Parathyroid adenoma (tissue), 2 donors: ENCODE measurements around the gene PDCD1.
A peak's percentile ranks its signal among the peaks of the same experiment; 100 is the strongest.

ENCODE experiments used
- H2AFZ ChIP-seq: fragments of 300-600 bp; sonication (generic); one replicate; pipeline ENCODE4 v1.7.0; 2017; ENCODE audit warnings: antibody characterized with exemption, mild to moderate bottlenecking
- H3K27ac ChIP-seq: fragments of 300-600 bp; sonication (generic); one replicate; pipeline ENCODE4 v1.7.0; 2017
- H3K27me3 ChIP-seq: fragments of 300-600 bp; sonication (generic); one replicate; pipeline ENCODE4 v1.7.0; 2017; ENCODE audit warnings: low read length; ENCODE audit not compliant: control insufficient read depth, insufficient read depth
- H3K36me3 ChIP-seq: fragments of 300-600 bp; sonication (generic); one replicate; pipeline ENCODE4 v1.7.0; 2017; ENCODE audit warnings: low read length; ENCODE audit not compliant: control insufficient read depth, insufficient read depth
- H3K4me1 ChIP-seq: fragments of 300-600 bp; sonication (generic); one replicate; pipeline ENCODE4 v1.7.0; 2017; ENCODE audit warnings: control low read depth
- H3K4me2 ChIP-seq: fragments of 300-600 bp; sonication (generic); one replicate; pipeline ENCODE4 v1.7.0; 2017; ENCODE audit warnings: low read length
- H3K4me3 ChIP-seq: fragments of 300-600 bp; sonication (generic); one replicate; pipeline ENCODE4 v1.7.0; 2017; ENCODE audit warnings: low read depth, low read length
- H3K79me2 ChIP-seq: fragments of 300-600 bp; sonication (generic); one replicate; pipeline ENCODE4 v1.7.0; 2017; ENCODE audit warnings: control low read depth
- H3K9ac ChIP-seq: fragments of 300-600 bp; sonication (generic); one replicate; pipeline ENCODE4 v1.7.0; 2017; ENCODE audit warnings: mild to moderate bottlenecking
- H3K9me3 ChIP-seq: fragments of 300-600 bp; sonication (generic); one replicate; pipeline ENCODE4 v1.7.0; 2017; ENCODE audit warnings: low read length; ENCODE audit not compliant: control insufficient read depth
- TF ChIP-seq, protein P1 (sequence below): fragments of 300-600 bp; sonication (generic); IDR thresholded peaks from one replicate; pipeline ENCODE4 v1.7.0; 2017; ENCODE audit warnings: antibody characterized with exemption, mild to moderate bottlenecking
- donor health status: primary hyperparathyroidism.

PDCD1 gene

DNA sequence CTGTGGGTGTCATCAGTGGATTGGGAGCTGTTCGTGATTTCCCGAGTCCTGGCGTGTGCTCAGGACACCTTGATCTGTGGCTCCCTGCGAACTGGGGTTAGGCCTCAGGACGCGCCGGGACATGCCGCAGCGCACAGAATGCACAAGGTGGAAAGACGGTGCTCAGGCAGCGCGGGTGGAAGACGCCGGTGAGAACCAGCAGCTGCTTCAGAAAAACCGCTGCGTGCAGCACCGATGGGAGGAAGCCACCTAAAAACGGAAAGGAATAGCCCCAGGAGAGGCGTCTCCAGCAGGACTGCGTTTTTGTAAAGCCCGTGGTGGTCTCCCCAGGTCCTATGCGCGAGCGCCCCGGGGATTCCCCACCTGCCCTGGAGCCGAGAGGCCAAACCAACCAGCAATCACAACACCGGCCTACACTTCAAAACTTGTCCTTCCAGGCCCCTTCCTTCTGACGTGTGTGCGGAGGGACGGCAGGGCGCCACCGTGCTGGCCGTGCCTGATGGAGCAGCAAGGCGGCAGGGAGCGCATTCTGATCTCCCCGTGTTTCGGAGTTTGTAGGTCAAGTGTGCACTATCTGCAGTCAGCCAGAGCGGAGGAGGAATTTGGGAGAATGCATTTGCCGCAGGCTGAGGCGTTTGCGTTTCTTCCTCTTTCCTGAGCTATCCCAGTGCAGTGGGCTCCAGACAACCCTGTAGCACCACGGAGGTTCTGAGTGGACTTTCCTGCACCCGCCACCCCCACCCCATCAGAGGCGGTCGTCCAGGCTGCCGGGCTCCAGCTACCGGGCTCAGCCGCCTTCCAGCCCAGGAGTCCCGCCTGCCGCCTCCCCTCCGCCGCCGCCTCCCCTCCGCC, 43.0 kb upstream of the PDCD1 start:
- TF ChIP-seq, protein P1, sequence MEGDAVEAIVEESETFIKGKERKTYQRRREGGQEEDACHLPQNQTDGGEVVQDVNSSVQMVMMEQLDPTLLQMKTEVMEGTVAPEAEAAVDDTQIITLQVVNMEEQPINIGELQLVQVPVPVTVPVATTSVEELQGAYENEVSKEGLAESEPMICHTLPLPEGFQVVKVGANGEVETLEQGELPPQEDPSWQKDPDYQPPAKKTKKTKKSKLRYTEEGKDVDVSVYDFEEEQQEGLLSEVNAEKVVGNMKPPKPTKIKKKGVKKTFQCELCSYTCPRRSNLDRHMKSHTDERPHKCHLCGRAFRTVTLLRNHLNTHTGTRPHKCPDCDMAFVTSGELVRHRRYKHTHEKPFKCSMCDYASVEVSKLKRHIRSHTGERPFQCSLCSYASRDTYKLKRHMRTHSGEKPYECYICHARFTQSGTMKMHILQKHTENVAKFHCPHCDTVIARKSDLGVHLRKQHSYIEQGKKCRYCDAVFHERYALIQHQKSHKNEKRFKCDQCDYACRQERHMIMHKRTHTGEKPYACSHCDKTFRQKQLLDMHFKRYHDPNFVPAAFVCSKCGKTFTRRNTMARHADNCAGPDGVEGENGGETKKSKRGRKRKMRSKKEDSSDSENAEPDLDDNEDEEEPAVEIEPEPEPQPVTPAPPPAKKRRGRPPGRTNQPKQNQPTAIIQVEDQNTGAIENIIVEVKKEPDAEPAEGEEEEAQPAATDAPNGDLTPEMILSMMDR, result no peak
- peaks cover 2% of the 10 kb centered on the region for H3K4me1 ChIP-seq
- H3K9me3 ChIP-seq, result no peaks in the 10 kb centered on the region
- H3K27me3 ChIP-seq, result no peaks in the 10 kb centered on the region
- no peak overlapping the region for H3K27ac ChIP-seq
- H3K4me3 ChIP-seq, result no peak overlapping the region
- H2AFZ ChIP-seq, result peak overlapping the region; percentile 54
- H3K4me2 ChIP-seq, result no peak overlapping the region
- H3K36me3 ChIP-seq, result no peaks in the 10 kb centered on the region
- H3K79me2 ChIP-seq, result no peaks in the 10 kb centered on the region
- H3K9ac ChIP-seq, result no peak overlapping the region

- Histone ChIP-seq H3K79me2 (no peaks in the 10 kb centered on the region), H3K4me3 (no peak overlapping the region)
Measured at GRCh38 chr2:241901018-241901380, 42.3 kb upstream of the PDCD1 start.

DNA sequence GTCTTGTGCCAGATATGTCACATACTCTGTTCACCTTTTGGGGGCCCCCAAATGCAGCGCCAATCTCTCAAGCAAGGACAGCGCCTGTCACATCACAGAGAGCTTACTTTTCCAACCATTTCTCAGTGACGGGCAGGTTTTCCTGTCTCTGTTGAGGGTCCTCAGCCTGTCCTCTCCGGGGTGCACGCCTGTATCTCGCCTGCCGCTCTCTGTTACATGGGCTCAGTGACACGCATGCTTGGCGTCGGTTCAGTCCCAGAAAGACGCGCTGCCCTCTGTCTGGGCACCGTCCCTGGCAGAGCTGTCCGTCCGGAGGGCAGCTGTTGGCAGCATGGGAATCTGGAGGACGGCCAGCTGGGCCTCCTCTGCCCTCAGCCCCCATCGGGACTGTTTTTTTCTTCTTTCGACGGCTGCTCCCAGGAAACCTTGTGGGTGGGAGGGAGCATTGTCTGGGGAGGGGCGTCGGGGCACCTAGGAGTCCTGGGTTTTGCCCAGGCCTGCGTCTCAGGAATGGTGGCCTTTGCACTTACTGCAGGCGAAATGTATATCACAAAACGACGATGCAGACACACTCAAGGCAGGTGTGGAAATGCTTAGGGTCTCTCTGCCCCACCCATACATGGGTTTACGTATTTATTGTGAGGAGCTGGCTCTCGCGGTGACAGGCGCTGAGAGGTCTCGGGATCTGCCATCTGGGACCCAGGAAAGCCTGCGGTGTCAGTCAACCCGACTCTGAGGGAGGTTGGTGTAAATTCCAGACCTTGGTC, 41.7 kb upstream of the PDCD1 start:
- Histone ChIP-seq H3K4me3 (no peak overlapping the region), H3K36me3 (no peaks in the 10 kb centered on the region), H3K9ac (no peak overlapping the region), H3K4me1 (peaks cover 2% of the 10 kb centered on the region), H3K9me3 (no peaks in the 10 kb centered on the region), H3K27ac (no peak overlapping the region), H2AFZ (no peak overlapping the region), H3K27me3 (no peaks in the 10 kb centered on the region), H3K79me2 (no peaks in the 10 kb centered on the region), H3K4me2 (no peak overlapping the region)
- TF ChIP-seq, protein P1, result no peak

More at GRCh38 chr2:241901018-241901380, 42.3 kb upstream of the PDCD1 start:
- Histone ChIP-seq H3K9me3 (no peaks in the 10 kb centered on the region), H3K4me2 (no peak overlapping the region), H2AFZ (no peak overlapping the region), H3K9ac (no peak overlapping the region), H3K36me3 (no peaks in the 10 kb centered on the region), H3K27me3 (no peaks in the 10 kb centered on the region), H3K4me1 (peaks cover 2% of the 10 kb centered on the region), H3K27ac (no peak overlapping the region)
- TF ChIP-seq, protein P1, result no peak

DNA sequence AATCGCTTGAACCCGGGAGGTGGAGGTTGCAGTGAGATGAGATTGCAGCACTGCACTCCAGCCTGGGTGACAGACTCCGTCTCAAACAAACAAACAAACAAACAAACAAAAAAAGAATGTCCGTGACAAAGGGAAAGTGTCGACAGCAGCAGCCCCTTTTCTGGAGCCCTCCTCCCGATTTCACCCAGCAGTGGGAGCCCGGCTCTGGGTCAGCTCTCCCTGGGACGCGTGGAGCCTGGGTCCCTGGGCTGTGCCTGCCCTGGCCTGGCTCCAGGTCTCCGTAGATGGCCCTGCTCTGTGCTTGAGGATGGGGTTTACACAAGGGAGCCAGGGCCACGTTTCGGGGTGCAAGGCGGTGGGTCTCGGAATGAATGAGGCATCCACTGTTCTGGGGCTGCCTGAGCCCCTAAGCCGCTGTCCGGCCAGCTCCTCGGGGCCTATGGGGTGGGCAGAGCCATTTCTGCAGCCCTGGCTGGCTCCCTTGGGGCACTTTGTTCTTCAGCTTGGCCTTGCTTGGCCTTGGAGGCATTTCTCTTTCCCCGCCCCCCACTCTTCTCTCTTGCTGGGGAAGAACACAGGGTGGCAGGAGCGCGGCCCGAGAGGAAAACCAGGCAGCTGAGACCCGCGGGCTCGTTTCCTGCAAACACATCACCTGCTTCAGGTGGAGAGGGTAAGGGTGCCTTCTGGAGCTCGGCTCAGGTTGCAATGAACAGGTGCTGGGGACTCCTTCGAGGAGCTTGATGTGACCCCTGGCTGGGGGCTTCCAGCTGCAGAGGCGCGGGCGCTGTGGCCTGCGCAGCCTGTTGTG, 40.0 kb upstream of the PDCD1 start:
- Histone ChIP-seq H3K4me1 (peaks cover 2% of the 10 kb centered on the region), H3K9ac (no peak overlapping the region), H3K27me3 (no peaks in the 10 kb centered on the region), H3K27ac (no peak overlapping the region), H3K4me2 (no peak overlapping the region), H3K79me2 (no peaks in the 10 kb centered on the region), H3K4me3 (no peak overlapping the region), H3K9me3 (no peaks in the 10 kb centered on the region), H3K36me3 (no peaks in the 10 kb centered on the region), H2AFZ (no peak overlapping the region)
- TF ChIP-seq, protein P1, result no peak
